Testis (tissue), 2 donors: ENCODE results near the gene CCNB2.

Experiments used
- POLR2A ChIP-seq: fragments of 450-650 bp; IDR thresholded peaks from one replicate; pipeline ENCODE4 v1.6.1; 2017; ENCODE audit warnings: antibody characterized with exemption, mild to moderate bottlenecking, moderate library complexity
- TF ChIP-seq, protein P1 (sequence below), 3 experiments: fragments of 450-650 bp in 2 of 3; fragments of 200-600 bp in 1 of 3; sonication (generic) in 1 of 3; IDR thresholded peaks; one replicate each; pipeline ENCODE4 v1.5.1; 2016 to 2019; ENCODE audit warnings: antibody characterized with exemption in 3 of 3, mild to moderate bottlenecking in 2 of 3, moderate library complexity in 1 of 3

DNA sequence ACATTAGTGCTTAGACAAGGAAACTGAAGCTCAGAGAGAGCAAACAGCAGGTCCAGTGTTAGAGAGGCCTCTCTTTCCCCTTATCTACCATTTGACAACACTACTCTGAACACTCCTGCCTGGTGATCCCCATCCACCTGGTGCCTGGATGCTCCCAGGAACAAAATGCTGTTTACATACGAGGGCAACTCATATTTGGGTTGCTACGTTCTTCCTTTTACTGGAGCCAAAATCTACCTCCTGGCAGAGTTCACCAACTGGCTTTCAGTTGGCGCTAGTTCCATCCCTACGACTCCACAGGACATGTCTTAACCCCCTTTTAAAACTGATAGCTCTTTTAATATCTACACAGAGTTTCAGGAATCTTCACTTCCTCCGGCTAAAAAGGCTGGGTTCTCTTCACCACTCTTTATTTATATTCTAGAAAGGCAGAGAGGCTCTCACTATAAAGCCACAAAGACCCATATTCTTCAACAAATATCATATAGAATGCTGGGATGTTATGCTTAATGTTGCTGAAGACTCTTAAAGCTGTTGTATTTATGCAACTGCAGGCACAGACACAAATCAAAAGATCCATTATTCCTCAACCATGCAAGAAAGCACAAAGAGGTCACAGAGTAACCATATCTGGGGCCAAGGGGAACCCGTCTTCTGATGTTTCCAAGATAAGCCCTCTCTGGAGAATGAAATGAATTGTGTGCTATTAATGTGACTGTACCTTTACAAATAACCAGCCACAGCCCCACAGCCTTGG, 47.9 kb downstream of the CCNB2 start:
- TF ChIP-seq, protein P1, sequence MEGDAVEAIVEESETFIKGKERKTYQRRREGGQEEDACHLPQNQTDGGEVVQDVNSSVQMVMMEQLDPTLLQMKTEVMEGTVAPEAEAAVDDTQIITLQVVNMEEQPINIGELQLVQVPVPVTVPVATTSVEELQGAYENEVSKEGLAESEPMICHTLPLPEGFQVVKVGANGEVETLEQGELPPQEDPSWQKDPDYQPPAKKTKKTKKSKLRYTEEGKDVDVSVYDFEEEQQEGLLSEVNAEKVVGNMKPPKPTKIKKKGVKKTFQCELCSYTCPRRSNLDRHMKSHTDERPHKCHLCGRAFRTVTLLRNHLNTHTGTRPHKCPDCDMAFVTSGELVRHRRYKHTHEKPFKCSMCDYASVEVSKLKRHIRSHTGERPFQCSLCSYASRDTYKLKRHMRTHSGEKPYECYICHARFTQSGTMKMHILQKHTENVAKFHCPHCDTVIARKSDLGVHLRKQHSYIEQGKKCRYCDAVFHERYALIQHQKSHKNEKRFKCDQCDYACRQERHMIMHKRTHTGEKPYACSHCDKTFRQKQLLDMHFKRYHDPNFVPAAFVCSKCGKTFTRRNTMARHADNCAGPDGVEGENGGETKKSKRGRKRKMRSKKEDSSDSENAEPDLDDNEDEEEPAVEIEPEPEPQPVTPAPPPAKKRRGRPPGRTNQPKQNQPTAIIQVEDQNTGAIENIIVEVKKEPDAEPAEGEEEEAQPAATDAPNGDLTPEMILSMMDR (IDR thresholded peaks at IDR 0.05) = no peak
- no peak for TF ChIP-seq POLR2A
